Stimulated activated CD4-positive, alpha-beta T cell treated with anti-CD3 and anti-CD28 coated beads, TNF-alpha, amount 100 ng/mL, for 24 hours (primary cell): ENCODE measurements around the gene IL10RA.

Experiments
- DNase-seq, 3 experiments: peaks; one replicate each; pipeline ENCODE4 v3.0.0-alpha.2; 2020; ENCODE audit warnings: low read depth in 3 of 3

IL10RA gene

GRCh38 chr11:118046964-118047700 is 60.9 kb downstream of the IL10RA start:
- DNase-seq, result no peak

GRCh38 chr11:118047749-118048148 is 61.6 kb downstream of the IL10RA start:
- DNase-seq, result no peak

GRCh38 chr11:118048472-118049370 is 62.5 kb downstream of the IL10RA start:
- no peak for DNase-seq

- DNase-seq, result no peak
Observed at GRCh38 chr11:118049771-118050170, 63.6 kb downstream of the IL10RA start.

GRCh38 chr11:118050208-118050891 is 64.2 kb downstream of the IL10RA start:
- DNase-seq, result no peak
